ENCODE data around the gene SLC35B2. TPM values are rescaled to one million over a fixed set of nuclear protein-coding genes. Genes with fewer than 3 reads are reported as not detected.

SLC35B2 gene
- total and polyA plus RNA-seq, 2 donors from 2014 or later = 45.1 to 49.5 TPM

- H3K36me3 ChIP-seq (ENCODE audit: control insufficient read depth in 2 of 3, insufficient read depth in 3 of 3, low read length in 3 of 3) = no peaks in the 10 kb centered on the region
- FAIRE-seq = no peak
- intact Hi-C loops (cut with DNase I) = no loop called here
Observed at GRCh38 chr6:44214307-44214706, 43.0 kb downstream of the SLC35B2 start.

GRCh38 chr6:44211284-44211683 lies 46.0 kb downstream of the SLC35B2 start:
- Histone ChIP-seq H3K9me3 (ENCODE audit: control insufficient read depth in 2 of 3, insufficient read depth in 1 of 3, low read length in 3 of 3) (no peaks in the 10 kb centered on the region), H3K36me3 (ENCODE audit: control insufficient read depth in 2 of 3, insufficient read depth in 3 of 3, low read length in 3 of 3) (no peaks in the 10 kb centered on the region), H3K4me3 (ENCODE audit: low read length in 3 of 3) (no peak overlapping the region), H3K27me3 (ENCODE audit: control insufficient read depth, insufficient read depth, low read length) (no peaks in the 10 kb centered on the region), H3K27ac (ENCODE audit: low read depth in 2 of 2, low read length in 2 of 2) (no peak overlapping the region), H3K9ac (ENCODE audit: low read length in 3 of 3) (no peak overlapping the region), H3K4me1 (ENCODE audit: control insufficient read depth in 2 of 3, insufficient read depth in 2 of 3, low read depth in 1 of 3, low read length in 3 of 3) (no peaks in the 10 kb centered on the region)
- DNase-seq (no peak), FAIRE-seq (no peak)
- no peak for TF ChIP-seq CTCF (IDR thresholded peaks at IDR 0.05; ENCODE audit: borderline replicate concordance, extremely low read depth, insufficient read depth)
- intact Hi-C loops (cut with DNase I) = no loop called here

More at GRCh38 chr6:44214307-44214706, 43.0 kb downstream of the SLC35B2 start:
- H3K9ac ChIP-seq (ENCODE audit: low read length in 3 of 3) = no peak overlapping the region
- H3K27me3 ChIP-seq (ENCODE audit: control insufficient read depth, insufficient read depth, low read length) = no peaks in the 10 kb centered on the region
- TF ChIP-seq CTCF (IDR thresholded peaks at IDR 0.05; ENCODE audit: borderline replicate concordance, extremely low read depth, insufficient read depth) = no peak
- no peaks in the 10 kb centered on the region for H3K9me3 ChIP-seq (ENCODE audit: control insufficient read depth in 2 of 3, insufficient read depth in 1 of 3, low read length in 3 of 3)
- no peak overlapping the region for H3K4me3 ChIP-seq (ENCODE audit: low read length in 3 of 3)
- H3K27ac ChIP-seq (ENCODE audit: low read depth in 2 of 2, low read length in 2 of 2) = no peak overlapping the region
- H3K4me1 ChIP-seq (ENCODE audit: control insufficient read depth in 2 of 3, insufficient read depth in 2 of 3, low read depth in 1 of 3, low read length in 3 of 3) = peaks cover 0 to 14% (median 4%) of the 10 kb centered on the region in 3 donors
- no peak for DNase-seq

GRCh38 chr6:44207966-44208365 lies 49.4 kb downstream of the SLC35B2 start:
- no peak for FAIRE-seq
- TF ChIP-seq CTCF (IDR thresholded peaks at IDR 0.05; ENCODE audit: borderline replicate concordance, extremely low read depth, insufficient read depth) = no peak
- Histone ChIP-seq H3K9ac (ENCODE audit: low read length in 3 of 3) (no peak overlapping the region), H3K27me3 (ENCODE audit: control insufficient read depth, insufficient read depth, low read length) (no peaks in the 10 kb centered on the region), H3K4me3 (ENCODE audit: low read length in 3 of 3) (no peak overlapping the region), H3K9me3 (ENCODE audit: control insufficient read depth in 2 of 3, insufficient read depth in 1 of 3, low read length in 3 of 3) (no peaks in the 10 kb centered on the region), H3K4me1 (ENCODE audit: control insufficient read depth in 2 of 3, insufficient read depth in 2 of 3, low read depth in 1 of 3, low read length in 3 of 3) (peaks cover 0 to under 1% (median 0%) of the 10 kb centered on the region in 3 donors), H3K36me3 (ENCODE audit: control insufficient read depth in 2 of 3, insufficient read depth in 3 of 3, low read length in 3 of 3) (no peaks in the 10 kb centered on the region), H3K27ac (ENCODE audit: low read depth in 2 of 2, low read length in 2 of 2) (no peak overlapping the region)
- intact Hi-C loops (cut with DNase I) = no loop called here
- DNase-seq = peak in 1 of 5 donors; percentile 3

Other genes starting within 250 kb of the SLC35B2 start
- 27.9 TPM for gene MRPL14, start 130.1 kb downstream of the SLC35B2 start, total RNA-seq
- 71.5 TPM for gene MRPL14, start 130.1 kb downstream of the SLC35B2 start, polyA plus RNA-seq (ENCODE audit: insufficient read depth, low read depth, low replicate concordance)
- 27.3 TPM for gene TMEM63B, start 130.0 kb downstream of the SLC35B2 start, total RNA-seq
- gene TMEM63B, start 130.0 kb downstream of the SLC35B2 start, polyA plus RNA-seq (ENCODE audit: insufficient read depth, low read depth, low replicate concordance) = 18.2 TPM
- 2.3 TPM for gene CAPN11, start 98.7 kb downstream of the SLC35B2 start, total RNA-seq
- gene CAPN11, start 98.7 kb downstream of the SLC35B2 start, polyA plus RNA-seq (ENCODE audit: insufficient read depth, low read depth, low replicate concordance) = 0.39 TPM
- 1.1 TPM for gene MYMX, start 40.6 kb downstream of the SLC35B2 start, total RNA-seq
- 2.2 TPM for gene MYMX, start 40.6 kb downstream of the SLC35B2 start, polyA plus RNA-seq (ENCODE audit: insufficient read depth, low read depth, low replicate concordance)
- gene SLC29A1, start 33.9 kb downstream of the SLC35B2 start, total RNA-seq = 74.6 TPM
- gene SLC29A1, start 33.9 kb downstream of the SLC35B2 start, polyA plus RNA-seq (ENCODE audit: insufficient read depth, low read depth, low replicate concordance) = 50.1 TPM
- gene HSP90AB1, start 10.4 kb downstream of the SLC35B2 start, total RNA-seq = 551 TPM
- gene HSP90AB1, start 10.4 kb downstream of the SLC35B2 start, polyA plus RNA-seq (ENCODE audit: insufficient read depth, low read depth, low replicate concordance) = 499 TPM
- 19.0 TPM for gene NFKBIE, start 8.0 kb upstream of the SLC35B2 start, total RNA-seq
- gene NFKBIE, start 8.0 kb upstream of the SLC35B2 start, polyA plus RNA-seq (ENCODE audit: insufficient read depth, low read depth, low replicate concordance) = 12.6 TPM
- gene TMEM151B, start 12.9 kb upstream of the SLC35B2 start, total RNA-seq = not detected
- gene TMEM151B, start 12.9 kb upstream of the SLC35B2 start, polyA plus RNA-seq (ENCODE audit: insufficient read depth, low read depth, low replicate concordance) = not detected
- gene AARS2, start 55.8 kb upstream of the SLC35B2 start, total RNA-seq = 12.6 TPM
- gene AARS2, start 55.8 kb upstream of the SLC35B2 start, polyA plus RNA-seq (ENCODE audit: insufficient read depth, low read depth, low replicate concordance) = 5.4 TPM
- gene SPATS1, start 85.1 kb upstream of the SLC35B2 start, total RNA-seq = not detected
- gene SPATS1, start 85.1 kb upstream of the SLC35B2 start, polyA plus RNA-seq (ENCODE audit: insufficient read depth, low read depth, low replicate concordance) = not detected
- gene CDC5L, start 130.2 kb upstream of the SLC35B2 start, total RNA-seq = 17.6 TPM
- 7.6 TPM for gene CDC5L, start 130.2 kb upstream of the SLC35B2 start, polyA plus RNA-seq (ENCODE audit: insufficient read depth, low read depth, low replicate concordance)